B cell (primary cell): ENCODE data around the gene OTUB2.

Experiments
- CTCF ChIP-seq: fragments of 200-600 bp; IDR thresholded peaks from one replicate; pipeline ENCODE4 v1.8.0; 2022; ENCODE audit warnings: antibody characterized with exemption, mild to moderate bottlenecking
- EZH2 ChIP-seq: IDR thresholded peaks from 2 replicates; pipeline ENCODE4 v1.6.1; 2012; ENCODE audit warnings: borderline replicate concordance, low read depth, mild to moderate bottlenecking, moderate library complexity, low read length; ENCODE audit not compliant: insufficient read depth, poor library complexity, severe bottlenecking

- TF ChIP-seq EZH2 (no peak), CTCF (no peak)
These were observed 55.3 kb downstream of the OTUB2 start for GRCh38 chr14:94081386-94081820.
